Measurements from ENCODE around the gene IGLL5.

DNA sequence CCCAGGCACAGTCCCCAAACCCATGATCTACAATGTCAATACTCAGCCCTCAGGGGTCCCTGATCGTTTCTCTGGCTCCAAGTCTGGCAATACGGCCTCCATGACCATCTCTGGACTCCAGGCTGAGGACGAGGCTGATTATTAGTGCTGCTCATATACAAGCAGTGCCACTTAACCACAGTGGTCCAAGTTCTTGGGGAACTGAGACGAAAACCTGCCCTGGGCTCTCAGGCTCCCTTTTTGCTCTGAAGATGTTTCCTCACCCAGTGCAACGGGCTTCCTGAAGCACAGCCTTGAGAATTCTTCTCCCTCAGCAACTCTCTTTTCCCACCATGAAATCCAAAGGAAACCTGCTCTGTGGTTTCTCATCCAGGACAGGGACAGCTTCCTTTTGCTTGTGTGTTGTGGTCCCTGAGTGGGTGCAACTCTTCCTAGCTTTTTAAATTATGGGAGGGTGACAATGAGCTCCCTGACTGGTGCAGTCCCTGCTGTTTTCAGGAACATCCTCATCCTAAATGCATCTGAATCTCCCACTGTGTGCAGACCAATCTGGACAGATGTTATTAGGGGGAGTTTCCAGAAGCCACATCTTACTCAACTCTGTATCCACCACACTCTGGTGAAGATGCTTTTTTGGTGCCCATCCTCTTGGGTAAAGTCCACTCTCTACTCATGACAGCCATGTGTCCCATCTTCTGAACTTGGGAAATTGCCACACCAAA, 30.6 kb upstream of the IGLL5 start:
- TF ChIP-seq CTCF (IDR thresholded peaks at IDR 0.05), result no peak
- no peak for TF ChIP-seq POLR2A (IDR thresholded peaks at IDR 0.05)

Data from heart left ventricle (tissue), 13 donors.